Mucosa of rectum (tissue), 2 donors: ENCODE data around the gene MOCS3.

Source experiments
- H3K27ac ChIP-seq, 2 donors: one replicate each; pipeline ENCODE4 v1.7.0; 2013; ENCODE audit warnings: inconsistent platforms in 2 of 2, low read depth in 2 of 2, low read length in 2 of 2
- H3K27me3 ChIP-seq, 2 donors: one replicate each; pipeline ENCODE4 v1.7.0; 2013; ENCODE audit warnings: low read length in 2 of 2; ENCODE audit not compliant: control insufficient read depth in 2 of 2, insufficient read depth in 2 of 2
- H3K36me3 ChIP-seq, 2 donors: one replicate each; pipeline ENCODE4 v1.7.0; 2013; ENCODE audit warnings: low read length in 2 of 2; ENCODE audit not compliant: control insufficient read depth in 2 of 2, insufficient read depth in 2 of 2
- H3K4me1 ChIP-seq, 2 donors: one replicate each; pipeline ENCODE4 v1.7.0; 2013; ENCODE audit warnings: low read length in 2 of 2, mild to moderate bottlenecking in 1 of 2; ENCODE audit not compliant: control insufficient read depth in 2 of 2, insufficient read depth in 2 of 2
- H3K4me3 ChIP-seq, 2 donors: one replicate each; pipeline ENCODE4 v1.7.0; 2013; ENCODE audit warnings: low read length in 2 of 2
- H3K9ac ChIP-seq, 2 donors: one replicate each; pipeline ENCODE4 v1.7.0; 2013; ENCODE audit warnings: low read length in 2 of 2, low read depth in 1 of 2, mild to moderate bottlenecking in 1 of 2
- H3K9me3 ChIP-seq, 2 donors: one replicate each; pipeline ENCODE4 v1.7.0; 2013; ENCODE audit warnings: low read length in 2 of 2; ENCODE audit not compliant: control insufficient read depth in 2 of 2
- donor health status: healthy.
- donor health status: Normal muscosa, but diverticular disease.

MOCS3 gene, protein sequence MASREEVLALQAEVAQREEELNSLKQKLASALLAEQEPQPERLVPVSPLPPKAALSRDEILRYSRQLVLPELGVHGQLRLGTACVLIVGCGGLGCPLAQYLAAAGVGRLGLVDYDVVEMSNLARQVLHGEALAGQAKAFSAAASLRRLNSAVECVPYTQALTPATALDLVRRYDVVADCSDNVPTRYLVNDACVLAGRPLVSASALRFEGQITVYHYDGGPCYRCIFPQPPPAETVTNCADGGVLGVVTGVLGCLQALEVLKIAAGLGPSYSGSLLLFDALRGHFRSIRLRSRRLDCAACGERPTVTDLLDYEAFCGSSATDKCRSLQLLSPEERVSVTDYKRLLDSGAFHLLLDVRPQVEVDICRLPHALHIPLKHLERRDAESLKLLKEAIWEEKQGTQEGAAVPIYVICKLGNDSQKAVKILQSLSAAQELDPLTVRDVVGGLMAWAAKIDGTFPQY

DNA sequence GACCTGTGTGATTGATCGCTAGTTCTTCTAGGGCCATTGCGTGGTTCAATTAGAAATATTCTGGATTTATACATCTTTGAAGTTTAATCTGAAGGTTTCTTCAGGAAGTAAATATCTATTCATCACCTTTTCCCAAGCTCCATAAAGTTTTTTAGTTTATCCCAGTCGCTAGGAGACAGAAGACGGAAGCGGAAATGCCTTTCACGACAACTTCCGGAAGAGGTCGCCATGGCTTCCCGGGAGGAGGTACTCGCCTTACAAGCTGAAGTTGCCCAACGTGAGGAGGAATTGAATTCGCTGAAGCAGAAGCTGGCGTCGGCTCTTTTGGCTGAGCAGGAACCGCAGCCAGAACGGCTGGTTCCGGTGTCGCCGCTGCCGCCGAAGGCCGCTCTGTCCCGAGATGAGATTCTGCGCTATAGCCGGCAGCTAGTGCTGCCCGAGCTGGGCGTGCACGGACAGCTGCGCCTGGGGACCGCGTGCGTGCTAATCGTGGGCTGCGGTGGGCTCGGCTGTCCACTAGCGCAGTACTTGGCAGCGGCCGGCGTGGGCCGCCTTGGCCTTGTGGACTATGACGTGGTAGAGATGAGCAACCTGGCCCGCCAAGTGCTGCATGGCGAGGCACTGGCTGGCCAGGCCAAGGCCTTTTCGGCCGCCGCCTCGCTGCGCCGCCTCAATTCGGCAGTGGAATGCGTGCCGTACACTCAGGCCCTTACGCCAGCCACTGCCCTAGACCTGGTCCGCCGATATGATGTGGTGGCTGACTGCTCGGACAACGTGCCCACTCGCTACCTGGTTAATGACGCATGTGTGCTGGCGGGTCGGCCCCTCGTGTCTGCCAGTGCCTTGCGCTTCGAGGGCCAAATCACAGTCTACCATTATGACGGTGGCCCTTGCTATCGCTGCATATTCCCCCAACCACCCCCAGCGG is at the start of gene MOCS3:
Gene MOCS3 (plus strand): TSS at position 204 of the 928 bp plus-strand sequence. CDS start 25 bp downstream, at position 229.
- peak within 1 kb of the TSS; percentile 83 to 87 for H3K27ac ChIP-seq
- H3K4me3 ChIP-seq: peak within 1 kb of the TSS; percentile 87 to 100
- no peaks in the 10 kb centered on the region for H3K27me3 ChIP-seq
- peaks cover 15 to 22% of the 10 kb centered on the region in 2 donors for H3K4me1 ChIP-seq
- H3K9me3 ChIP-seq: no peaks in the 10 kb centered on the region
- H3K36me3 ChIP-seq: peaks cover 5 to 13% of the 10 kb centered on the region in 2 donors
- peak within 1 kb of the TSS; percentile 89 to 98 for H3K9ac ChIP-seq

DNA sequence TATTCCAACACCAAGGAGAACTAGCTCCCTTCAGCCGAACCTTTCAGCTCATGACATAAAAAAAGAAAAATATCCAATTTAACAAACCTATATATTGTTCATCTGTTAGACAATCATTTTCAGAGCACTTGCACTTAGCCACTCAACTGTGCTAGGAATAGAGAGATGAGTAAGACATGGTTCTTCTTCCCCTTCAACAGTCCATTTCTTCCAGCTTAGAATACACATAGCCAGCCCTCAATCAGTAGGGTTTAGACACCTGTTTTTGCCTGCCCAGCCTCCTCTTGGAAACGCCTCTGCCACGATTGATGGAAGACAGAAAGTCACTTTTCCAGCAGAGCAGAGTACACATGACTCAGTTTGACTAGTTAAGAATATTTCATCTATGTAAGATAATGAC is 49.2 kb upstream of the MOCS3 start:
- Histone ChIP-seq H3K27ac (no peak overlapping the region), H3K36me3 (peaks cover 0 to 5% of the 10 kb centered on the region in 2 donors), H3K4me3 (no peak overlapping the region), H3K9me3 (no peaks in the 10 kb centered on the region), H3K27me3 (no peaks in the 10 kb centered on the region), H3K9ac (no peak overlapping the region), H3K4me1 (no peaks in the 10 kb centered on the region)

GRCh38 chr20:50911030-50911429 is 47.6 kb upstream of the MOCS3 start:
- Histone ChIP-seq H3K27ac (no peak overlapping the region), H3K9me3 (no peaks in the 10 kb centered on the region), H3K27me3 (no peaks in the 10 kb centered on the region), H3K36me3 (peaks cover 0 to 5% of the 10 kb centered on the region in 2 donors), H3K4me3 (no peak overlapping the region), H3K4me1 (peaks cover 8% of the 10 kb centered on the region in 2 donors), H3K9ac (no peak overlapping the region)

DNA sequence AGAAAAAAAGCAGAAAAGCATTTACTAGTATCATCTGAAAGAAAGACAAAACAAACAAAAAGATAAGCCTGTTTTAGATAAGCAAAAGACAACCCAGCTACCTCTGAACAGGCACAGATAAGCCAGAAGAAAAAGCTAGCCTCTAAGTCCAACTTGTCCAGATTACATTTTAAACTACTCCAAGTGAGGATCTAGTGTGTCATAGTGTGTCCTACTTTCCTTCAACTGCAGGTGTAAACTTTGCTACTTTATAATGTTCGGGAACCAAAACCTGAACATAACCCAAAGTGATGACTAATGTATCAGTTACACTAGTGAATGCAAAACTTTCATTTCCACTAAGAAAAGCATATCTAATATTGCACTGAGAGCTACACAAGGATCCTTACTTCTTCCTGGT is 46.9 kb upstream of the MOCS3 start:
- H3K4me3 ChIP-seq: no peak overlapping the region
- H3K9ac ChIP-seq: no peak overlapping the region
- peaks cover 0 to 5% of the 10 kb centered on the region in 2 donors for H3K36me3 ChIP-seq
- H3K4me1 ChIP-seq: peaks cover 12 to 13% of the 10 kb centered on the region in 2 donors
- no peak overlapping the region for H3K27ac ChIP-seq
- H3K27me3 ChIP-seq: no peaks in the 10 kb centered on the region
- H3K9me3 ChIP-seq: no peaks in the 10 kb centered on the region

GRCh38 chr20:50913690-50914375 is 44.8 kb upstream of the MOCS3 start:
- no peaks in the 10 kb centered on the region for H3K27me3 ChIP-seq
- no peaks in the 10 kb centered on the region for H3K9me3 ChIP-seq
- no peak overlapping the region for H3K9ac ChIP-seq
- H3K4me3 ChIP-seq: no peak overlapping the region
- H3K36me3 ChIP-seq: peaks cover 0 to 4% of the 10 kb centered on the region in 2 donors
- no peak overlapping the region for H3K27ac ChIP-seq
- H3K4me1 ChIP-seq: peaks cover 12 to 13% of the 10 kb centered on the region in 2 donors

- H3K9ac ChIP-seq: no peak overlapping the region
- H3K4me1 ChIP-seq: peaks cover 12 to 13% of the 10 kb centered on the region in 2 donors
- no peaks in the 10 kb centered on the region for H3K9me3 ChIP-seq
- no peak overlapping the region for H3K27ac ChIP-seq
- peaks cover 0 to 4% of the 10 kb centered on the region in 2 donors for H3K36me3 ChIP-seq
- H3K27me3 ChIP-seq: no peaks in the 10 kb centered on the region
- H3K4me3 ChIP-seq: no peak overlapping the region
These were observed 43.2 kb upstream of the MOCS3 start for GRCh38 chr20:50915424-50915823.

GRCh38 chr20:50916257-50916656 is 42.4 kb upstream of the MOCS3 start:
- no peak overlapping the region for H3K27ac ChIP-seq
- no peak overlapping the region for H3K4me3 ChIP-seq
- no peaks in the 10 kb centered on the region for H3K27me3 ChIP-seq
- peaks cover 12 to 13% of the 10 kb centered on the region in 2 donors for H3K4me1 ChIP-seq
- no peaks in the 10 kb centered on the region for H3K9me3 ChIP-seq
- H3K9ac ChIP-seq: no peak overlapping the region
- H3K36me3 ChIP-seq: peaks cover 0 to 4% of the 10 kb centered on the region in 2 donors

GRCh38 chr20:50916934-50917333 is 41.7 kb upstream of the MOCS3 start:
- H3K4me1 ChIP-seq: peaks cover 12 to 13% of the 10 kb centered on the region in 2 donors
- no peak overlapping the region for H3K4me3 ChIP-seq
- no peaks in the 10 kb centered on the region for H3K27me3 ChIP-seq
- H3K36me3 ChIP-seq: peaks cover 0 to 4% of the 10 kb centered on the region in 2 donors
- no peak overlapping the region for H3K9ac ChIP-seq
- H3K27ac ChIP-seq: no peak overlapping the region
- H3K9me3 ChIP-seq: no peaks in the 10 kb centered on the region

DNA sequence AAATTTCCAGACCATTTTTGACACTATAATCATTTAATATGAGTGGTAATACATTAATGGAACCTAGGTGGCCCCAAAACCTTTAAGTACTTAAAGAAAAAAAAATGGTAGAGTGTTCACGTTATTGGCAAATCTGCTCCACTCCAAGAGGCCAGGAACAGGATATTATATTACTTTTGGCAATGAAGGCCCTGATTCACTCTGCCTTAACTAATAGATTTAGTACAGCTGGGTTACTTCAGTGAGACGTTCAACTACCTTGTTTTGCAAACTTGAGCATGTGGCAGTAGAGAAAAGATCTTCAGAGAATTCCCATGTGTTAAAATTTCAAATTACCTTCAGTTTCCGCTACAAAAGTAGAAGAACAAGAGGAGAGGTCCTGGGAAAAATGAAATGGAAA is 40.2 kb upstream of the MOCS3 start:
- Histone ChIP-seq H3K9ac (no peak overlapping the region), H3K4me3 (no peak overlapping the region), H3K4me1 (peaks cover 12 to 13% of the 10 kb centered on the region in 2 donors), H3K27me3 (no peaks in the 10 kb centered on the region), H3K9me3 (no peaks in the 10 kb centered on the region), H3K36me3 (peaks cover 0 to 7% of the 10 kb centered on the region in 2 donors), H3K27ac (no peak overlapping the region)
